ENCODE measurements around the gene LENG1.

DNA sequence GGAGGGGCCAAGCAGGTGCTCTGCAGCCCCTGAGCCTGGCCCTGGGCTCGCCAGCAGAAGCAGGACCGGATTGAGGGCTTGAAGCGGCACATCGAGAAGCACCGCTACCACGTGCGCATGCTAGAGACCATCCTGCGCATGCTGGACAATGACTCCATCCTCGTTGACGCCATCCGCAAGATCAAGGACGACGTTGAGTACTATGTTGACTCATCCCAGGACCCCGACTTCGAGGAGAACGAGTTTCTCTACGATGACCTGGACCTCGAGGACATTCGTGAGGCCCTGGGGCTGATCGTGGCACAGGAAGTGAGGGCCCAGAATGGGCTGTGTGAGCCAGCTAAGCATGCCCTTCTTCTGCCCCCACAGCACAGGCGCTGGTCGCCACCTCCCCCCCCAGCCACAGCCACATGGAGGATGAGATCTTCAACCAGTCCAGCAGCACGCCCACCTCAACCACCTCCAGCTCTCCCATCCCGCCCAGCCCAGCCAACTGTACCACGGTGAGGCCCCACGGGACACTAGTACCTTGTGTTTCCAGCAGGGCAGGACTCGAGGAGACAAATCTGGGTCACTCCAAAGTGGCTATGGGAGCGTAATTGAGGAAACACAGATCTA, 13.9 kb downstream of the LENG1 start:
- TF ChIP-seq CTCF (conservative IDR thresholded peaks at IDR 0.05; ENCODE audit: low read length), result no peak
- no peak for TF ChIP-seq EZH2phosphoT487 (IDR thresholded peaks at IDR 0.05; ENCODE audit: borderline replicate concordance)
